ENCODE measurements around the gene BMPR1B. TPM values are rescaled to one million over a fixed set of nuclear protein-coding genes. Genes with fewer than 3 reads are reported as not detected.

BMPR1B gene
- total RNA-seq, 1 donor from 2014 or later, result not detected

- ChIA-PET POLR2A (no interaction called here), CTCF (no interaction called here)
- ATAC-seq (ENCODE audit: low read depth), result no peak
- no peak overlapping the region for H3K27ac Mint-ChIP-seq
- intact Hi-C loops (cut with micrococcal nuclease), result no loop called here
- peaks cover 2% of the 10 kb centered on the region for H3K9me3 Mint-ChIP-seq
- no peaks in the 10 kb centered on the region for H3K36me3 Mint-ChIP-seq (ENCODE audit: low read depth)
- H3K4me1 Mint-ChIP-seq, result no peaks in the 10 kb centered on the region
- no peak for TF ChIP-seq CTCF (IDR thresholded peaks at IDR 0.05)
- no peak for DNase-seq
- H3K27me3 Mint-ChIP-seq, result no peaks in the 10 kb centered on the region
- no peak overlapping the region for H3K4me3 Mint-ChIP-seq
Observed at GRCh38 chr4:94841864-94842221, 84.1 kb downstream of the BMPR1B start.

- Mint-ChIP-seq H3K27ac (no peak overlapping the region), H3K4me3 (no peak overlapping the region), H3K9me3 (peaks cover 2% of the 10 kb centered on the region), H3K27me3 (no peaks in the 10 kb centered on the region), H3K4me1 (no peaks in the 10 kb centered on the region), H3K36me3 (ENCODE audit: low read depth) (no peaks in the 10 kb centered on the region)
- ChIA-PET POLR2A (no interaction called here), CTCF (no interaction called here)
- ATAC-seq (ENCODE audit: low read depth) (no peak), DNase-seq (no peak)
- intact Hi-C loops (cut with micrococcal nuclease), result no loop called here
- TF ChIP-seq CTCF (IDR thresholded peaks at IDR 0.05), result no peak
Observed at GRCh38 chr4:94843216-94843615, 85.5 kb downstream of the BMPR1B start.

- Mint-ChIP-seq H3K36me3 (ENCODE audit: low read depth) (no peaks in the 10 kb centered on the region), H3K9me3 (peaks cover 2% of the 10 kb centered on the region), H3K27ac (no peak overlapping the region), H3K27me3 (no peaks in the 10 kb centered on the region), H3K4me3 (no peak overlapping the region), H3K4me1 (no peaks in the 10 kb centered on the region)
- no peak for DNase-seq
- no peak for ATAC-seq (ENCODE audit: low read depth)
- ChIA-PET CTCF (no interaction called here), POLR2A (no interaction called here)
- intact Hi-C loops (cut with micrococcal nuclease), result no loop called here
- no peak for TF ChIP-seq CTCF (IDR thresholded peaks at IDR 0.05)
Observed at GRCh38 chr4:94848326-94848725, 90.6 kb downstream of the BMPR1B start.

- DNase-seq (no peak), ATAC-seq (ENCODE audit: low read depth) (no peak)
- Mint-ChIP-seq H3K4me1 (no peaks in the 10 kb centered on the region), H3K4me3 (no peak overlapping the region), H3K27me3 (no peaks in the 10 kb centered on the region), H3K36me3 (ENCODE audit: low read depth) (no peaks in the 10 kb centered on the region), H3K9me3 (peaks cover 2% of the 10 kb centered on the region), H3K27ac (no peak overlapping the region)
- no peak for TF ChIP-seq CTCF (IDR thresholded peaks at IDR 0.05)
- ChIA-PET CTCF (no interaction called here), POLR2A (no interaction called here)
- intact Hi-C loops (cut with micrococcal nuclease), result no loop called here
Observed at GRCh38 chr4:94849901-94850300, 92.1 kb downstream of the BMPR1B start.

GRCh38 chr4:94852616-94853015 is 94.9 kb downstream of the BMPR1B start:
- DNase-seq (no peak), ATAC-seq (ENCODE audit: low read depth) (no peak)
- no peaks in the 10 kb centered on the region for H3K36me3 Mint-ChIP-seq (ENCODE audit: low read depth)
- TF ChIP-seq CTCF (IDR thresholded peaks at IDR 0.05), result no peak
- no peak overlapping the region for H3K4me3 Mint-ChIP-seq
- no peaks in the 10 kb centered on the region for H3K27me3 Mint-ChIP-seq
- ChIA-PET CTCF (no interaction called here), POLR2A (no interaction called here)
- H3K27ac Mint-ChIP-seq, result no peak overlapping the region
- no peaks in the 10 kb centered on the region for H3K4me1 Mint-ChIP-seq
- H3K9me3 Mint-ChIP-seq, result no peaks in the 10 kb centered on the region
- intact Hi-C loops (cut with micrococcal nuclease), result no loop called here
